ENCODE data around the gene UTP3.

DNA sequence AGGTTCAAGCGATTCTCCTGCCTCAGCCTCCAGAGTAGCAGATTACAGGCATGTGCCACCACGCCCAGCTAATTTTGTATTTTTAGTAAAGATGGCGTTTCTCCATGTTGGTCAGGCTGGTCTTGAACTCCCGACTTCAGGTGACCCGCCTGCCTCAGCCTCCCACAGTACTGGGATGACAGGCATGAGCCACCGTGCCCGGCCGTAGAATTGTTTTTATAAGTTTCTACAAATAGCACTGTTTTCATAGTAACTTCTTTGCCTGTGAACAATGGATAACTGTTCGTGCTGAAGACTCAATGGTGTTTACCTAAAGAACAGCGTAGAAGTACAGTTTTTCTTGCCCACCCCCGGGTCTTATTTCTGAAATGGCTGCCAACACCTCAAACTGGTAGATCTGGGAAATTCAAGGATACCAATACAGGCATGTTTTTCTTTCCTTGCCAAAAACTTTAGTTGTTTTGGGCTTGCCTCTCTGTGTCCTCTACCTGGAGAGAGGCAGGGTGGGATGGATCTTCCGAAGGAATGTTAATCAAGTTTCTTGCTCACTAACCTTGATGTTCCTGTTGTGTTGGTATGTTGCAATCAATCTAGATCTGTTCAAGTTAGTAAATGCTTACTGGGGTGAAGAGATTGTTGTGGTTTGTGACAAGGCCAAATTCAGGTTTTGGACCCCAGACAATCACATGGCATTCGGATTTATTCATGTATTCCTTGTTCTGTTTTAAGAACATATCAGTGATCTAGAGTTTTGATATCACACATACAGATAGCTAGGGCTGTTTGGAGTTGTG, 30.7 kb downstream of the UTP3 start:
- no peak for TF ChIP-seq POLR2A (IDR thresholded peaks at IDR 0.05; ENCODE audit: extremely low read depth, insufficient read length)
- TF ChIP-seq, protein P1, sequence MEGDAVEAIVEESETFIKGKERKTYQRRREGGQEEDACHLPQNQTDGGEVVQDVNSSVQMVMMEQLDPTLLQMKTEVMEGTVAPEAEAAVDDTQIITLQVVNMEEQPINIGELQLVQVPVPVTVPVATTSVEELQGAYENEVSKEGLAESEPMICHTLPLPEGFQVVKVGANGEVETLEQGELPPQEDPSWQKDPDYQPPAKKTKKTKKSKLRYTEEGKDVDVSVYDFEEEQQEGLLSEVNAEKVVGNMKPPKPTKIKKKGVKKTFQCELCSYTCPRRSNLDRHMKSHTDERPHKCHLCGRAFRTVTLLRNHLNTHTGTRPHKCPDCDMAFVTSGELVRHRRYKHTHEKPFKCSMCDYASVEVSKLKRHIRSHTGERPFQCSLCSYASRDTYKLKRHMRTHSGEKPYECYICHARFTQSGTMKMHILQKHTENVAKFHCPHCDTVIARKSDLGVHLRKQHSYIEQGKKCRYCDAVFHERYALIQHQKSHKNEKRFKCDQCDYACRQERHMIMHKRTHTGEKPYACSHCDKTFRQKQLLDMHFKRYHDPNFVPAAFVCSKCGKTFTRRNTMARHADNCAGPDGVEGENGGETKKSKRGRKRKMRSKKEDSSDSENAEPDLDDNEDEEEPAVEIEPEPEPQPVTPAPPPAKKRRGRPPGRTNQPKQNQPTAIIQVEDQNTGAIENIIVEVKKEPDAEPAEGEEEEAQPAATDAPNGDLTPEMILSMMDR (IDR thresholded peaks at IDR 0.05; ENCODE audit: low read depth, low read length): no peak

Data from NB4 (cell line).